ENCODE data around the gene MMUT.

MMUT gene

GRCh38 chr6:49463612-49463967 is 537 bp upstream of the MMUT start:
- H3K79me2 ChIP-seq (ENCODE audit: insufficient read depth, low read length): peaks cover 79% of the 10 kb centered on the region
- H3F3A ChIP-seq (ENCODE audit: insufficient read depth): no peaks in the 10 kb centered on the region
- peak overlapping the region; percentile 88 for H3K9ac ChIP-seq (ENCODE audit: low read length)
- H2AFZ ChIP-seq (ENCODE audit: low read depth, low read length, severe bottlenecking): peak overlapping the region; percentile 87
- no peaks in the 10 kb centered on the region; the same call in 1 of the 2 replicates for H4K20me1 ChIP-seq (ENCODE audit: low read depth, low read length)
- H3K4me2 ChIP-seq (ENCODE audit: low read depth, low read length, poor library complexity, severe bottlenecking): peak overlapping the region; percentile 82
- no peaks in the 10 kb centered on the region for H3K9me2 ChIP-seq (replicated peaks; ENCODE audit: insufficient read depth, low read length)
- no peaks in the 10 kb centered on the region for H3K9me3 ChIP-seq (ENCODE audit: insufficient read depth, low read length)
- H3K27me3 ChIP-seq (ENCODE audit: low read length): no peaks in the 10 kb centered on the region
- no peaks in the 10 kb centered on the region for H3K36me3 ChIP-seq (ENCODE audit: low read length)
- no peak for TF ChIP-seq CTCF (IDR thresholded peaks at IDR 0.05; ENCODE audit: insufficient read depth, low read length, poor library complexity, severe bottlenecking)
- TF ChIP-seq EZH2phosphoT487 (conservative IDR thresholded peaks at IDR 0.05; ENCODE audit: low read length): no peak
- peak overlapping the region; percentile 57 for H3K27ac ChIP-seq (ENCODE audit: low read depth, low read length)
- peak overlapping the region; percentile 99 for H3K4me3 ChIP-seq (ENCODE audit: insufficient read depth, low read length, poor library complexity, severe bottlenecking)

GRCh38 chr6:49462599-49462926 is 490 bp downstream of the MMUT start:
- Histone ChIP-seq H3K27ac (ENCODE audit: low read depth, low read length) (peak overlapping the region; percentile 34), H3K9me3 (ENCODE audit: insufficient read depth, low read length) (no peaks in the 10 kb centered on the region), H3K4me3 (ENCODE audit: insufficient read depth, low read length, poor library complexity, severe bottlenecking) (peak overlapping the region; percentile 99), H3K9me2 (replicated peaks; ENCODE audit: insufficient read depth, low read length) (no peaks in the 10 kb centered on the region), H3K27me3 (ENCODE audit: low read length) (no peaks in the 10 kb centered on the region), H3F3A (ENCODE audit: insufficient read depth) (no peaks in the 10 kb centered on the region), H3K79me2 (ENCODE audit: insufficient read depth, low read length) (peaks cover 68% of the 10 kb centered on the region), H2AFZ (ENCODE audit: low read depth, low read length, severe bottlenecking) (peak overlapping the region; percentile 73), H4K20me1 (ENCODE audit: low read depth, low read length) (no peaks in the 10 kb centered on the region; the same call in 1 of the 2 replicates), H3K36me3 (ENCODE audit: low read length) (peaks cover 6% of the 10 kb centered on the region; the same call in 1 of the 2 replicates), H3K9ac (ENCODE audit: low read length) (peak overlapping the region; percentile 88), H3K4me2 (ENCODE audit: low read depth, low read length, poor library complexity, severe bottlenecking) (peak overlapping the region; percentile 82)
- TF ChIP-seq EZH2phosphoT487 (conservative IDR thresholded peaks at IDR 0.05; ENCODE audit: low read length) (no peak), CTCF (IDR thresholded peaks at IDR 0.05; ENCODE audit: insufficient read depth, low read length, poor library complexity, severe bottlenecking) (no peak)

- no peaks in the 10 kb centered on the region for H3K27me3 ChIP-seq (ENCODE audit: low read length)
- no peaks in the 10 kb centered on the region; the same call in 1 of the 2 replicates for H4K20me1 ChIP-seq (ENCODE audit: low read depth, low read length)
- H3K9me2 ChIP-seq (replicated peaks; ENCODE audit: insufficient read depth, low read length): no peaks in the 10 kb centered on the region
- H3K79me2 ChIP-seq (ENCODE audit: insufficient read depth, low read length): peaks cover 63% of the 10 kb centered on the region
- H3K27ac ChIP-seq (ENCODE audit: low read depth, low read length): peak overlapping the region; percentile 34; the same call in 1 of the 2 replicates
- peak overlapping the region; percentile 99 for H3K4me3 ChIP-seq (ENCODE audit: insufficient read depth, low read length, poor library complexity, severe bottlenecking)
- no peaks in the 10 kb centered on the region for H3K9me3 ChIP-seq (ENCODE audit: insufficient read depth, low read length)
- H3K36me3 ChIP-seq (ENCODE audit: low read length): peaks cover 11% of the 10 kb centered on the region; the same call in 1 of the 2 replicates
- H3K4me2 ChIP-seq (ENCODE audit: low read depth, low read length, poor library complexity, severe bottlenecking): peak overlapping the region; percentile 82
- H3F3A ChIP-seq (ENCODE audit: insufficient read depth): no peaks in the 10 kb centered on the region
- H2AFZ ChIP-seq (ENCODE audit: low read depth, low read length, severe bottlenecking): peak overlapping the region; percentile 73
- no peak for TF ChIP-seq CTCF (IDR thresholded peaks at IDR 0.05; ENCODE audit: insufficient read depth, low read length, poor library complexity, severe bottlenecking)
- no peak for TF ChIP-seq EZH2phosphoT487 (conservative IDR thresholded peaks at IDR 0.05; ENCODE audit: low read length)
- peak overlapping the region; percentile 88 for H3K9ac ChIP-seq (ENCODE audit: low read length)
These were observed 982 bp downstream of the MMUT start for GRCh38 chr6:49462071-49462470.
